MCF 10A (cell line): ENCODE measurements around the gene CDK19. TPM values are rescaled to one million over a fixed set of nuclear protein-coding genes. Genes with fewer than 3 reads are reported as not detected.

Experiments
- BruUV-seq: library from RNA; stranded (reverse); fragments of 400-500 nt; replicated peaks from 2 replicates; lab custom pipeline; 2021; lab: Mats Ljungman, UMichigan
- CTCF ChIA-PET: fragments of 300-600 bp; sonication (Branson Sonifier 250); formaldehyde crosslinking; extraction: SDS; loops from one replicate; lab custom pipeline; 2021; ENCODE audit warnings: antibody characterized with exemption, inconsistent platforms; lab: Yijun Ruan, JAX
- POLR2A ChIA-PET: fragments of 300-600, 350-650 bp; sonication (Branson Sonifier 250); formaldehyde crosslinking; extraction: SDS; loops from one replicate; lab custom pipeline; 2020; ENCODE audit warnings: antibody characterized with exemption, inconsistent platforms; lab: Yijun Ruan, JAX
- DNase-seq: peaks from one replicate; pipeline ENCODE4 v3.0.0-alpha.2; 2018; ENCODE audit not compliant: unreplicated experiment
- H3K27ac Mint-ChIP-seq: one replicate; pipeline ENCODE4 v1.8.0; 2022; ENCODE audit warnings: mild to moderate bottlenecking, low read depth, mixed read lengths; ENCODE audit not compliant: unreplicated experiment
- H3K27me3 Mint-ChIP-seq: one replicate; pipeline ENCODE4 v1.8.0; 2022; ENCODE audit warnings: mixed read lengths; ENCODE audit not compliant: insufficient read depth, unreplicated experiment
- H3K36me3 Mint-ChIP-seq: one replicate; pipeline ENCODE4 v1.8.0; 2022; ENCODE audit warnings: mild to moderate bottlenecking, moderate library complexity, mixed read lengths; ENCODE audit not compliant: insufficient read depth, unreplicated experiment
- H3K4me1 Mint-ChIP-seq: one replicate; pipeline ENCODE4 v1.8.0; 2022; ENCODE audit warnings: mixed read lengths; ENCODE audit not compliant: insufficient read depth, unreplicated experiment
- H3K4me3 Mint-ChIP-seq: one replicate; pipeline ENCODE4 v1.8.0; 2022; ENCODE audit warnings: mild to moderate bottlenecking, moderate library complexity, mixed read lengths; ENCODE audit not compliant: unreplicated experiment
- H3K9me3 Mint-ChIP-seq: one replicate; pipeline ENCODE4 v1.8.0; 2022; ENCODE audit warnings: mixed read lengths; ENCODE audit not compliant: unreplicated experiment
- CTCF ChIP-seq: fragments of 200-600 bp; IDR thresholded peaks from one replicate; pipeline ENCODE4 v1.8.0; 2022; ENCODE audit warnings: antibody characterized with exemption, mild to moderate bottlenecking; ENCODE audit not compliant: unreplicated experiment
- intact Hi-C: fragments of 100-400 bp; cut with micrococcal nuclease; formaldehyde crosslinking; loops from 2 replicates; pipeline ENCODE4 v1.14.1; 2022
- total RNA-seq: library from RNA; stranded (reverse); gene quantifications from 2 replicates; pipeline ENCODE4 v1.2.3, GENCODE V29; 2022

The CDK19 gene
- total RNA-seq, 1 experiment from 2014 or later: 10.2 TPM

DNA sequence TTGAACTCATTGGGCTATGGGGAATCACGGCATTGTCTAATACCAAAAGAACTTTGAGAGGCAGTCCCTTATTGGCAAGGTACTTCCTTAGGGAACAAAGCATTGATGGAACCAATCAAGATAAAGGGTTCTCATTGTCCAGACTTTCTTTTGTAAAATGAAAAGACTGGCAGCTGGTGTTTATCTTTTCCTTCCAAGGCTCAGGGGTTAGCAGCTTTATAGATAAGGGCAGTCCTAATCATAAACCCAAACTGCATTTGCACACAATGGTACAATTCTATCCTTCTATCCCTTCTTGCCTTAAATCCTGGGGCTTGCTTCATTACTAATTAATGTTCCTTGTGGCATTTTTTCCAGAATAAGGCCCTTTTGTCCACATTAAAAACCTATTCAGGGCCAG is 28.6 kb downstream of the CDK19 start:
- CTCF ChIA-PET: interaction anchor here (0.6 kb wide), 1 partner anchor 16 kb away, joined by 3 read pairs; no protein-coding TSS in a partner anchor
- H3K36me3 Mint-ChIP-seq: peaks cover 4% of the 10 kb centered on the region
- no peak overlapping the region for H3K27ac Mint-ChIP-seq
- H3K27me3 Mint-ChIP-seq: no peaks in the 10 kb centered on the region
- POLR2A ChIA-PET: no interaction called here
- no peak for DNase-seq
- intact Hi-C loops: no loop called here
- H3K4me1 Mint-ChIP-seq: peaks cover 9% of the 10 kb centered on the region
- no TSS peak for BruUV-seq
- H3K9me3 Mint-ChIP-seq: no peaks in the 10 kb centered on the region
- no peak for TF ChIP-seq CTCF
- H3K4me3 Mint-ChIP-seq: no peak overlapping the region

- intact Hi-C loops: no loop called here
- H3K9me3 Mint-ChIP-seq: no peaks in the 10 kb centered on the region
- H3K4me1 Mint-ChIP-seq: peaks cover 9% of the 10 kb centered on the region
- no TSS peak for BruUV-seq
- ChIA-PET CTCF (interaction anchor here (1.0 kb wide), 1 partner anchor 24 kb away, joined by 3 read pairs; no protein-coding TSS in a partner anchor), POLR2A (no interaction called here)
- no peak for DNase-seq
- H3K27ac Mint-ChIP-seq: no peak overlapping the region
- H3K27me3 Mint-ChIP-seq: no peaks in the 10 kb centered on the region
- peaks cover 4% of the 10 kb centered on the region for H3K36me3 Mint-ChIP-seq
- TF ChIP-seq CTCF: no peak
- H3K4me3 Mint-ChIP-seq: no peak overlapping the region
Measured at GRCh38 chr6:110786271-110786670, 29.0 kb downstream of the CDK19 start.

DNA sequence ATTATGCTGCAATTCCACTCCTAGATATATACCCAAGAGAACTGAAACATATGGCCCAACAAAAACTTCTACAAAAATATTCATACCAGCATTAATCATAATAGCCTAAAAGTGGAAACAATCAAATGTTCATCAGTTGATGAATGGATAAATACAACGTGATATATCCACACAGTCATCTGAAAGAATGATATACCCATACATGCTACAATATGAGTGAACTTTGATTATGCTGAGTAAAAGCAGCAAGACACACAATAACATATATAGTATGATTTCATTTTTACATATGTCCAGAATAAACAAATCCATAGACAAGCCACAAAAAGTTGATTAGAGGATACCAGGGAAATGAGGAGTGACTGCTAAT is 30.7 kb downstream of the CDK19 start:
- CTCF ChIA-PET: no interaction called here
- H3K4me1 Mint-ChIP-seq: peaks cover 9% of the 10 kb centered on the region
- H3K36me3 Mint-ChIP-seq: peaks cover 4% of the 10 kb centered on the region
- intact Hi-C loops: no loop called here
- BruUV-seq: no TSS peak
- H3K27ac Mint-ChIP-seq: no peak overlapping the region
- no peak for TF ChIP-seq CTCF
- H3K4me3 Mint-ChIP-seq: no peak overlapping the region
- H3K9me3 Mint-ChIP-seq: no peaks in the 10 kb centered on the region
- POLR2A ChIA-PET: no interaction called here
- DNase-seq: no peak
- H3K27me3 Mint-ChIP-seq: no peaks in the 10 kb centered on the region

GRCh38 chr6:110781522-110782214 is 33.6 kb downstream of the CDK19 start:
- H3K4me1 Mint-ChIP-seq: peaks cover 9% of the 10 kb centered on the region
- intact Hi-C loops: no loop called here
- CTCF ChIA-PET: no interaction called here
- no peak overlapping the region for H3K4me3 Mint-ChIP-seq
- H3K27me3 Mint-ChIP-seq: no peaks in the 10 kb centered on the region
- H3K36me3 Mint-ChIP-seq: peaks cover 4% of the 10 kb centered on the region
- BruUV-seq: no TSS peak
- POLR2A ChIA-PET: interaction anchor here (0.6 to 1.0 kb wide), 2 partner anchors 22 to 93 kb away, joined by 3 read pairs; partner anchors contain the start of gene AMD1
- no peak for DNase-seq
- no peak for TF ChIP-seq CTCF
- no peaks in the 10 kb centered on the region for H3K9me3 Mint-ChIP-seq
- no peak overlapping the region for H3K27ac Mint-ChIP-seq
